ENCODE data around the gene PLCD3.

DNA sequence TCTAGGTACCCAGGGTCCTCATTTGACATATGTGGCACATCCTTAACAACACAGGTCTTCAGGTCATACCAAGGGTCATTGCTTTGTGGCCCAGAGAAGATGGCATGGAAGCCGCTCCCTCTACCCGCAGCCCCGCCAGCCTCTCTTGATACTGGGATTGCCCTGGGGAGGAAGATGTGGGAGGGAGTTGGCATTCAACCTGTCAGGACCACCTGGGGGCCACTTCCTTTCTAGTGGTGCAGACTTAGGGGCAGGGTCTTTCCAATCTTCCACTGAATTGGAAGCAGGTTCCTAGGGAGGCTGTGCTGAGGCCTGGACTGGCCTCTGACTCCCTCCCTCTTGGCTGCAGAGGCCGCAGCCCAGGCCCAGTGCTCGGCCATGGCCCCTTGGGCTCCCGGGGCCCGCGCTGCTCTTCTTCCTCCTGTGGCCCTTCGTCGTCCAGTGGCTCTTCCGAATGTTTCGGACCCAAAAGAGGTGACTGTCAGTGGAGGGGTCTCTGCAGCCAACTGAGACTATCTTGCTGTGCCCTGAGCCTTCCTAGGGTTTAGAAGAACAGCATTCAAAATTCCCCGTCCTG lies 10.9 kb upstream of the PLCD3 start:
- TF ChIP-seq, protein P1, sequence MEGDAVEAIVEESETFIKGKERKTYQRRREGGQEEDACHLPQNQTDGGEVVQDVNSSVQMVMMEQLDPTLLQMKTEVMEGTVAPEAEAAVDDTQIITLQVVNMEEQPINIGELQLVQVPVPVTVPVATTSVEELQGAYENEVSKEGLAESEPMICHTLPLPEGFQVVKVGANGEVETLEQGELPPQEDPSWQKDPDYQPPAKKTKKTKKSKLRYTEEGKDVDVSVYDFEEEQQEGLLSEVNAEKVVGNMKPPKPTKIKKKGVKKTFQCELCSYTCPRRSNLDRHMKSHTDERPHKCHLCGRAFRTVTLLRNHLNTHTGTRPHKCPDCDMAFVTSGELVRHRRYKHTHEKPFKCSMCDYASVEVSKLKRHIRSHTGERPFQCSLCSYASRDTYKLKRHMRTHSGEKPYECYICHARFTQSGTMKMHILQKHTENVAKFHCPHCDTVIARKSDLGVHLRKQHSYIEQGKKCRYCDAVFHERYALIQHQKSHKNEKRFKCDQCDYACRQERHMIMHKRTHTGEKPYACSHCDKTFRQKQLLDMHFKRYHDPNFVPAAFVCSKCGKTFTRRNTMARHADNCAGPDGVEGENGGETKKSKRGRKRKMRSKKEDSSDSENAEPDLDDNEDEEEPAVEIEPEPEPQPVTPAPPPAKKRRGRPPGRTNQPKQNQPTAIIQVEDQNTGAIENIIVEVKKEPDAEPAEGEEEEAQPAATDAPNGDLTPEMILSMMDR (IDR thresholded peaks at IDR 0.05) = no peak
- TF ChIP-seq EP300 (IDR thresholded peaks at IDR 0.05) (no peak), POLR2A (IDR thresholded peaks at IDR 0.05) (no peak)

Data from gastroesophageal sphincter (tissue), 3 donors.